ENCODE results near the gene TIMM13. TPM values are rescaled to one million over a fixed set of nuclear protein-coding genes. Genes with fewer than 3 reads are reported as not detected.

The TIMM13 gene
- 61.0 TPM for total RNA-seq
- long read RNA-seq, transcript TIMM13-201 (3 exons, 1,973 nt) = major isoform, 42 of 44 reads
- long read RNA-seq, partial matches to known transcripts = 0 of 44 reads
- long read RNA-seq, other reads (novel, unspliced or antisense) = 2 of 44 reads

DNA sequence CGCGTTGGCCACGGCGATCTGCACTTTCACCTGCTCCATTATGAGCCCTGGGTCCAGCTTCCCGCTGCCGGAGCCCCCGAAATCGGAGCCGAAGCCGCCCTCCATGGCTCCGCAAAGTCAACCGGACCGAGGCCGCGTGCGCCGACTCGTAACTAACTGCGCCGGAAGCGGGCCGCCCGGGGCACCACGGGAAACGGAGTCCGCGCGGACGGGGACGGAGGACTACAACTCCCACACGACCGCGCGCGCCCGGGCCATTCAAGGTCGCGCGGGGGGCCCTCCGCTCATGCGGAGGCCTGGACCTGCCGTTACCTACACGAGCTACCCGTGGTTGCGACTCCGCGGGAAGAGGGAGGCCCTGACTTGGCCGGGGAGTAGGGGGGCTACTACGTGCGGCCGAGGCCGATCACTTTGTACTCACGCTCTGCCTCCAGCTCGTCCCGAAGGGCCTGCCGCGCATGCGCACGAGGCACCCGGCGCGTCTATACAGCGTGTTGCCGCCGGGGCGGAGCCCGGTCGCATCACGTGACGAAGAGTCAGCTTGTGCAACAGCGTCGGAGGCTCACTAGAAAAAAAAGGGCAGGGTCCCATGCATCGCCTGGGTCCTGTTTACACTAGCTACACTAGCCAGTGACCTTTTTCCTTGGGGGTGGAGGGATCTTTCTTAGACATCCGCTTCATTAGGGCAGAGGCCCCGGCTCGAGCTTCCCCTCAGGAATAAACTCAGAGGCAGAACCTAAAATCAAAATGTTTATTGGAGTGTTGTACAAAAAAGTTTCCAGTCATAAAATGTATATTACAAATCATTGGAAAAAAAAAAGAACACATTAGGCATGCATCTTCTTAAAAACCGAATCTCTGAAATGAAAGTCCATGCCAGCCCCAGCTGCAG lies at the start of gene TIMM13:
TIMM13 (minus strand) TSS at position 158 of the 892 bp plus-strand sequence; CDS start at position 105, 53 bp downstream.
- TF ChIP-seq, protein P1, sequence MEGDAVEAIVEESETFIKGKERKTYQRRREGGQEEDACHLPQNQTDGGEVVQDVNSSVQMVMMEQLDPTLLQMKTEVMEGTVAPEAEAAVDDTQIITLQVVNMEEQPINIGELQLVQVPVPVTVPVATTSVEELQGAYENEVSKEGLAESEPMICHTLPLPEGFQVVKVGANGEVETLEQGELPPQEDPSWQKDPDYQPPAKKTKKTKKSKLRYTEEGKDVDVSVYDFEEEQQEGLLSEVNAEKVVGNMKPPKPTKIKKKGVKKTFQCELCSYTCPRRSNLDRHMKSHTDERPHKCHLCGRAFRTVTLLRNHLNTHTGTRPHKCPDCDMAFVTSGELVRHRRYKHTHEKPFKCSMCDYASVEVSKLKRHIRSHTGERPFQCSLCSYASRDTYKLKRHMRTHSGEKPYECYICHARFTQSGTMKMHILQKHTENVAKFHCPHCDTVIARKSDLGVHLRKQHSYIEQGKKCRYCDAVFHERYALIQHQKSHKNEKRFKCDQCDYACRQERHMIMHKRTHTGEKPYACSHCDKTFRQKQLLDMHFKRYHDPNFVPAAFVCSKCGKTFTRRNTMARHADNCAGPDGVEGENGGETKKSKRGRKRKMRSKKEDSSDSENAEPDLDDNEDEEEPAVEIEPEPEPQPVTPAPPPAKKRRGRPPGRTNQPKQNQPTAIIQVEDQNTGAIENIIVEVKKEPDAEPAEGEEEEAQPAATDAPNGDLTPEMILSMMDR (IDR thresholded peaks at IDR 0.05) = no peak
- DNase-seq (peak; percentile 98), ATAC-seq (peak; percentile 95)
- Histone ChIP-seq H3K9me3 (no peaks in the 10 kb centered on the region), H3K4me3 (peak within 1 kb of the TSS; percentile 64), H3K27me3 (no peaks in the 10 kb centered on the region), H3K27ac (peak within 1 kb of the TSS; percentile 95), H3K36me3 (peaks cover 11% of the 10 kb centered on the region), H3K4me1 (peaks cover 22% of the 10 kb centered on the region)
- intact Hi-C loops (cut with DNase I) = no loop called here

DNA sequence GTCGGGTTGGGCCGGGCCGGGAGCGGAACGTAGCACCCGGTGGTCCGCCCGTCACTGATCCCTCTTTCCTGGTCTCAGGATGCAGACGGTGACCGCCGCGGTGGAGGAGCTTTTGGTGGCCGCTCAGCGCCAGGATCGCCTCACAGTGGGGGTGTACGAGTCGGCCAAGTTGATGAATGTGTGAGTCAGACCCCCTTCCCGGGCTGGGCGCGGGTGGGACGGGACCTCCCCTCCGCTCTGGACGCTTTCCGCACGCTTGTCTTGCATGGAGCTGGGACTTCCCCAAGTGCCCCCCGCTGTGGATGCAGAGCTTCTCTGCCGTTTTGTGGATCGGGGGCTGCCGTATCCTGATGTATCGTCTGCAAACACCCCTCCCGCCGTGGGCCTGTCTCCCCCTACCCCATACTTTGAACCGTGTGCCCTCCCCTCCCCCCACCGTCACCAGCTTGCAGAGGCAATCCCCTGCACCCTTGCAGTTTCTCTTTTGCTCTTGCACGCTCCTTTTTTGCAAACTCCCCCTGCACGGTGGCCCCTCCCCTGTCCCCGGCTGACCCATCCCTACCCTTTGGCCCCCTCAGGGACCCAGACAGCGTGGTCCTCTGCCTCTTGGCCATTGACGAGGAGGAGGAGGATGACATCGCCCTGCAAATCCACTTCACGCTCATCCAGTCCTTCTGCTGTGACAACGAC lies 49.2 kb upstream of the TIMM13 start:
- Histone ChIP-seq H3K4me1 (peaks cover 24% of the 10 kb centered on the region), H3K4me3 (peak overlapping the region; percentile 93), H3K27ac (peak overlapping the region; percentile 91), H3K36me3 (peaks cover 10% of the 10 kb centered on the region), H3K9me3 (no peaks in the 10 kb centered on the region), H3K27me3 (no peaks in the 10 kb centered on the region)
- DNase-seq = peak; percentile 77
- TF ChIP-seq, protein P1 (IDR thresholded peaks at IDR 0.05) = no peak
- ATAC-seq = peak; percentile 0
- intact Hi-C loops (cut with DNase I) = loop anchor here (10.0 kb wide), 2 partner anchors 98 to 138 kb away; no protein-coding TSS in a partner anchor

DNA sequence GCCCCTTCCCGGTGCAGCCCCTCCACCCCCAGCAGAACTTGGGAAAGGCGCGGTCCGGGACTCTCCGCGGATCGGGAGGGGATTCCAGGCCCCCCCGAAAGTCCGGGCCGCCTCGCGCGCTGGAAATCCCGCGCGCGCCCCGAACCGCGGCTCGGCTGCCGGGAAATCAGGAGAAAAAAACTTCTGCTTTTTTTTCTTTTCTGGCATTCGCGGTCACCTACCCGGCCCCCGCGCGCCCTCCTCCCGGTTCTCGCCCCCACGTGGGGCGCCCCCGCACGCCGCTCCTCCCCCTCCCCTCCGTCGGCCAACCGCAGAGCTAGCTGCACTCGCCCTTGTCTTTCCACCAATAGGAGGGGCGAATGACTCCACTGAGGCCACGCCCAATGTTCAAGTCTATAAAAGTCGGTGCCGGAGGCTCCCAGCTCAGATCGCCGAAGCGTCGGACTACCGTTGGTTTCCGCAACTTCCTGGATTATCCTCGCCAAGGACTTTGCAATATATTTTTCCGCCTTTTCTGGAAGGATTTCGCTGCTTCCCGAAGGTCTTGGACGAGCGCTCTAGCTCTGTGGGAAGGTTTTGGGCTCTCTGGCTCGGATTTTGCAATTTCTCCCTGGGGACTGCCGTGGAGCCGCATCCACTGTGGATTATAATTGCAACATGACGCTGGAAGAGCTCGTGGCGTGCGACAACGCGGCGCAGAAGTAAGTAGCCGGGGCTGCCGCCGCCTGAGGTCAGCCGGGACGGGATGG lies 48.5 kb upstream of the TIMM13 start, which contains the start of gene GADD45B:
GADD45B (plus strand) TSS at position 426 of the 749 bp plus-strand sequence; CDS start at position 658, 232 bp downstream.
- Histone ChIP-seq H3K27me3 (no peaks in the 10 kb centered on the region), H3K9me3 (no peaks in the 10 kb centered on the region), H3K36me3 (peaks cover 10% of the 10 kb centered on the region), H3K4me3 (peak within 1 kb of the TSS; percentile 93), H3K4me1 (peaks cover 24% of the 10 kb centered on the region), H3K27ac (peak within 1 kb of the TSS; percentile 91)
- intact Hi-C loops (cut with DNase I) = loop anchor here (10.0 kb wide), 2 partner anchors 99 to 139 kb away; no protein-coding TSS in a partner anchor
- ATAC-seq (peak; percentile 86), DNase-seq (peak; percentile 99)
- TF ChIP-seq, protein P1 (IDR thresholded peaks at IDR 0.05) = no peak

DNA sequence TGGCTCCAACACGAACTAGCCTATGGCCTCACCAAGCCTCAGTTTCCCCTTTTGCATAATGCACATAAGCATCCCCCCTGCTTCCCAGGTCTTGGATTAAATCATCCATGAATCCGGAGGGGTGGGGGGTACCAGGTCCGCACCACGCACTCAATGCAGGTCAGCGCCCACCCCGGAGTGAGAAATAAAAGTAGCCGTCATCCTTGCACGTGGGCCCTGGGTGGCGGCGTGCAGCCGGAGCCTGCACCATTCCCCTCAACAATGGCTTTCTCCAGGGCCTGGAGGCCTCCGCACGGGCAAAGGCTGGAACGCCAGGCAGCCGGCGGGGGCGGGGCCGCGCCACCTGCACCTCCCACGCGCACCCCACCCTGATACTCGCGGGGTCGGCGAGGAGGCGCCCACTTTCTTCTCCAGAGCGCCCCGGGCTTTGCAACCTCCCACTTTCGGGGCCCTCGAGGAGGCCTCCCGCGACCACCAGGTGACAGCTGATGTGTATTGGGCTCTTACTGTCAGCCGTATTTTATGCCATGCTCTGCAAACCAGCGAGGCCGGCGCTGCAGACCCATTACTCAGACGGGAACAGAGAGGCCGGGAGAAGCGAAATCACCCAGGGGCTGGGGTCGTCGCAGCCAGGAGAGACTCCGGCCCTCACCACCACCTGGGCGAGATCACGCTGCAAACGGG lies 47.8 kb upstream of the TIMM13 start:
- peak overlapping the region; percentile 93 for H3K4me3 ChIP-seq
- H3K4me1 ChIP-seq = peaks cover 24% of the 10 kb centered on the region
- no peaks in the 10 kb centered on the region for H3K27me3 ChIP-seq
- DNase-seq = peak; percentile 81
- intact Hi-C loops (cut with DNase I) = loop anchor here (10.0 kb wide), 2 partner anchors 100 to 140 kb away; no protein-coding TSS in a partner anchor
- peaks cover 10% of the 10 kb centered on the region for H3K36me3 ChIP-seq
- no peaks in the 10 kb centered on the region for H3K9me3 ChIP-seq
- TF ChIP-seq, protein P1 (IDR thresholded peaks at IDR 0.05) = no peak
- peak; percentile 24 for ATAC-seq
- H3K27ac ChIP-seq = peak overlapping the region; percentile 91

All from upper lobe of right lung (tissue), 1 donor.